ENCODE data around the gene ZFP82. TPM values are rescaled to one million over a fixed set of nuclear protein-coding genes. Genes with fewer than 3 reads are reported as not detected.

The ZFP82 gene
- total and polyA plus RNA-seq, 2 experiments from 2014 or later = 16.8 to 21.2 TPM

DNA sequence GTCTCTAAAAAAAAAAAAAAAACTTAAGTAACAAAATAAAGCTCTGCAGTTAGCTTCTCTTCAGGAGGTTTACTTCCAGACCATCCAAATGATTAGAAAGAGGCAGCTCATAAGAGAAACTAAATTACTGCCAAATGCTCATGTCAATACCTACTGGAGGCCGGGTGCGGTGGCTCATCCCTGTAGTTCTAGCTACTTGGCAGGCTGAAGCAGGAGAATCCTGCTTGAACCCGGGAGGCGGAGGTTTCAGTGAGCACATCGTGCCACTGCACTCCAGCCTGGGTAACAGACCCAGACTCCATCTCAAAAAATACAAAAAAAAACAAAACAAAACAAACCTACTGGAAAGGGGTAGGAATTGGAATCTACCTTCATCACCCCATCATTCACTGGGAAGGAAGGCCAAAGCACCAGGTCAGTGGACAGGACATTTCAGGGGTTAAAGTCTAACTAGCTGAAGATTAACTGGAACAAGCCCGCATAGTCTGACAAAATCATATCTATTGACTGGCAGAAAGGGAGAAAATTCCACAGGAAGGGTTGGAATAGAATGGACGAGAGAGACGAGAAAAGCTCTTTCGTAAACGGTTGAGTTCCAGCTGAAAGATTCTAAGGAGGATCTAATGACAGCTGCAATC, 40.8 kb downstream of the ZFP82 start (continued):
- TF ChIP-seq, protein P1, sequence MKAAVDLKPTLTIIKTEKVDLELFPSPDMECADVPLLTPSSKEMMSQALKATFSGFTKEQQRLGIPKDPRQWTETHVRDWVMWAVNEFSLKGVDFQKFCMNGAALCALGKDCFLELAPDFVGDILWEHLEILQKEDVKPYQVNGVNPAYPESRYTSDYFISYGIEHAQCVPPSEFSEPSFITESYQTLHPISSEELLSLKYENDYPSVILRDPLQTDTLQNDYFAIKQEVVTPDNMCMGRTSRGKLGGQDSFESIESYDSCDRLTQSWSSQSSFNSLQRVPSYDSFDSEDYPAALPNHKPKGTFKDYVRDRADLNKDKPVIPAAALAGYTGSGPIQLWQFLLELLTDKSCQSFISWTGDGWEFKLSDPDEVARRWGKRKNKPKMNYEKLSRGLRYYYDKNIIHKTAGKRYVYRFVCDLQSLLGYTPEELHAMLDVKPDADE (IDR thresholded peaks at IDR 0.05) = no peak
- TF ChIP-seq CTCF (conservative IDR thresholded peaks at IDR 0.05; ENCODE audit: low read depth in 2 of 2) = no peak
- no peak for TF ChIP-seq ZNF331 (CRISPR knock-in tag; IDR thresholded peaks at IDR 0.05; ENCODE audit: low read depth)
- no peak for TF ChIP-seq CREB1 (CRISPR knock-in tag; IDR thresholded peaks at IDR 0.05; ENCODE audit: low read depth)
- TF ChIP-seq, protein P2, sequence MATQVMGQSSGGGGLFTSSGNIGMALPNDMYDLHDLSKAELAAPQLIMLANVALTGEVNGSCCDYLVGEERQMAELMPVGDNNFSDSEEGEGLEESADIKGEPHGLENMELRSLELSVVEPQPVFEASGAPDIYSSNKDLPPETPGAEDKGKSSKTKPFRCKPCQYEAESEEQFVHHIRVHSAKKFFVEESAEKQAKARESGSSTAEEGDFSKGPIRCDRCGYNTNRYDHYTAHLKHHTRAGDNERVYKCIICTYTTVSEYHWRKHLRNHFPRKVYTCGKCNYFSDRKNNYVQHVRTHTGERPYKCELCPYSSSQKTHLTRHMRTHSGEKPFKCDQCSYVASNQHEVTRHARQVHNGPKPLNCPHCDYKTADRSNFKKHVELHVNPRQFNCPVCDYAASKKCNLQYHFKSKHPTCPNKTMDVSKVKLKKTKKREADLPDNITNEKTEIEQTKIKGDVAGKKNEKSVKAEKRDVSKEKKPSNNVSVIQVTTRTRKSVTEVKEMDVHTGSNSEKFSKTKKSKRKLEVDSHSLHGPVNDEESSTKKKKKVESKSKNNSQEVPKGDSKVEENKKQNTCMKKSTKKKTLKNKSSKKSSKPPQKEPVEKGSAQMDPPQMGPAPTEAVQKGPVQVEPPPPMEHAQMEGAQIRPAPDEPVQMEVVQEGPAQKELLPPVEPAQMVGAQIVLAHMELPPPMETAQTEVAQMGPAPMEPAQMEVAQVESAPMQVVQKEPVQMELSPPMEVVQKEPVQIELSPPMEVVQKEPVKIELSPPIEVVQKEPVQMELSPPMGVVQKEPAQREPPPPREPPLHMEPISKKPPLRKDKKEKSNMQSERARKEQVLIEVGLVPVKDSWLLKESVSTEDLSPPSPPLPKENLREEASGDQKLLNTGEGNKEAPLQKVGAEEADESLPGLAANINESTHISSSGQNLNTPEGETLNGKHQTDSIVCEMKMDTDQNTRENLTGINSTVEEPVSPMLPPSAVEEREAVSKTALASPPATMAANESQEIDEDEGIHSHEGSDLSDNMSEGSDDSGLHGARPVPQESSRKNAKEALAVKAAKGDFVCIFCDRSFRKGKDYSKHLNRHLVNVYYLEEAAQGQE (IDR thresholded peaks at IDR 0.05; ENCODE audit: unreplicated experiment) = no peak
- no peak for TF ChIP-seq JUNB (IDR thresholded peaks at IDR 0.05; ENCODE audit: unreplicated experiment)
- no peak for TF ChIP-seq NANOG (IDR thresholded peaks at IDR 0.05; ENCODE audit: borderline replicate concordance)
- no peak for TF ChIP-seq STAT1 (IDR thresholded peaks at IDR 0.05; ENCODE audit: unreplicated experiment)

DNA sequence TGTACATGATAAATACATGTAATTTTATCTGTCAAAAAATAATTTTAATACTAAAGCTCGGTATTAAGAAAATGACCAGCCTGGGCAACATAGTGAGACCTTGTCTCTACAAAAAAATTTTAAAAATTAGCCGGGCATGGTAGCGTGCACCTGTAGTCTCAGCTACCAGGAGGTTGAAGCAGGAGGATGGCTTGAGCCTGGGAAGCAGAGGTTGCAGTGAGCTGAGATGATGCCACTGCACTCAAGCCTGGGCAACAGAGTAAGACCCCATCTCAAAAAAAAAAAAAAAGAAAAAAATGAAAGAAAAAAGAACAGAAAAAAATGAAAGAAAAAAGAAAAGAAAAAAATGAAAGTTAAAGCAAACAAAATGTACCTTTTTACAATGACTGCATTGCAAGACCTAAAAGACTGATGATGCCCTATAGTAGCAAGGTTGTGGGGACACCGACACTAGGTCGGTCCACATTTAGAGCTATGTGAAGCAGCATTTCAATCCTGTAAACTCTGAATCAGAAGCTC, 44.7 kb downstream of the ZFP82 start:
- Mint-ChIP-seq H3K4me3 (no peak overlapping the region), H3K27ac (no peak overlapping the region), H3K4me1 (peaks cover 8% of the 10 kb centered on the region), H3K27me3 (ENCODE audit: insufficient read depth, low read depth, poor library complexity) (no peaks in the 10 kb centered on the region), H3K9me3 (no peaks in the 10 kb centered on the region), H3K36me3 (ENCODE audit: low read depth) (no peaks in the 10 kb centered on the region; the same call in 2 of the 3 replicates)
- peaks cover 19% of the 10 kb centered on the region; the same call in 1 of the 2 replicates for H4K20me1 ChIP-seq (replicated peaks; ENCODE audit: insufficient read depth)
- no peaks in the 10 kb centered on the region for H3K9me2 ChIP-seq (ENCODE audit: insufficient read depth)
- ATAC-seq = no peak
- no peak overlapping the region for H3K27ac ChIP-seq (ENCODE audit: low read depth)
- peaks cover 59% of the 10 kb centered on the region for H3K79me2 ChIP-seq (replicated peaks; ENCODE audit: insufficient read depth)
- 0 out of 2 replicates have a peak, but pooled peaks cover 5% of the 10 kb centered on the region for H3F3A ChIP-seq (replicated peaks; ENCODE audit: low read depth)
- no peaks in the 10 kb centered on the region for H3K36me3 ChIP-seq (ENCODE audit: insufficient read depth)
- TF ChIP-seq ZNF462 (CRISPR knock-in tag; IDR thresholded peaks at IDR 0.05) (no peak), EZH2phosphoT487 (IDR thresholded peaks at IDR 0.05; ENCODE audit: unreplicated experiment) (no peak)
- no peak for DNase-seq (ENCODE audit: low spot score)
- no peak overlapping the region for H3K4me2 ChIP-seq
- H3K27me3 ChIP-seq (ENCODE audit: insufficient read depth) = no peaks in the 10 kb centered on the region
- no peak overlapping the region for H3K4me3 ChIP-seq
- no peak overlapping the region for H2AFZ ChIP-seq
- H3K4me1 ChIP-seq (ENCODE audit: insufficient read depth) = peaks cover 8% of the 10 kb centered on the region

Measured in GM23338 (cell line).